Adrenal gland (tissue), 12 donors: ENCODE data around the gene SYNPR. TPM values are rescaled to one million over a fixed set of nuclear protein-coding genes. Genes with fewer than 3 reads are reported as not detected.

Source experiments
- DNase-seq, 7 donors: peaks; one replicate each; pipeline ENCODE4 v3.0.0-alpha.2; 2019 to 2020
- H3K27ac ChIP-seq, 5 donors: fragments of 200-600 bp; sonication (generic) in 4 of 5; 1 replicate in 3 of 5; 2 replicates in 2 of 5; pipeline versions ENCODE4 v1.5.1 to v1.8.0; 2016 to 2020; ENCODE audit warnings: mild to moderate bottlenecking in 1 of 5
- H3K27me3 ChIP-seq: fragments of 200-600 bp; 2 replicates; pipeline ENCODE4 v1.8.0; 2021
- H3K36me3 ChIP-seq, 2 donors: fragments of 200-600 bp; replicated peaks in 1 of 2; 1 replicate in 1 of 2; 2 replicates in 1 of 2; pipeline versions ENCODE4 v1.5.1 to v1.8.0; 2018 to 2022
- H3K4me1 ChIP-seq, 2 donors: fragments of 200-600 bp; replicated peaks in 1 of 2; 1 replicate in 1 of 2; 2 replicates in 1 of 2; pipeline versions ENCODE4 v1.5.1 to v1.8.0; 2018 to 2021
- H3K4me3 ChIP-seq, 4 donors: fragments of 200-600 bp; sonication (generic) in 3 of 4; one replicate each; pipeline ENCODE4 v1.5.1; 2016 to 2018
- H3K9me3 ChIP-seq, 3 donors: fragments of 200-600 bp; sonication (generic) in 1 of 3; replicated peaks in 1 of 3; 1 replicate in 2 of 3; 2 replicates in 1 of 3; pipeline versions ENCODE4 v1.5.1 to v1.8.0; 2016 to 2021
- POLR2A ChIP-seq, 2 donors: fragments of 450-650 bp; IDR thresholded peaks; one replicate each; pipeline ENCODE4 v1.6.1; 2017; ENCODE audit warnings: antibody characterized with exemption in 2 of 2, mild to moderate bottlenecking in 2 of 2, moderate library complexity in 1 of 2
- WGBS, 4 donors: extraction: QIAGEN DNeasy Blood & Tissue Kit in 2 of 4; methylation state at CpG; one replicate each; pipeline versions ENCODE4 v1.1.5 to v1.1.7; 2013 to 2017; 5-methylcytosine and 5-hydroxymethylcytosine counted together
- intact Hi-C, 2 donors: fragments of 100-400 bp; cut with DNase I; formaldehyde crosslinking; loops; one replicate each; pipeline versions ENCODE4 v1.14.1 to v1.15.0; 2022 to 2023
- polyA plus RNA-seq, 3 donors: library from polyadenylated mRNA; stranded (reverse); fragments of 200-250 nt in 2 of 3; fragments of 350-450 nt in 1 of 3; fragmentation: Illumina TruSeq in 1 of 3; extraction: RNeasy Lipid Tissue Mini Kit (QIAGEN cat#74804) in 1 of 3; gene quantifications; one replicate each; pipeline ENCODE4 v1.2.3, GENCODE V29; 2013 to 2014
- total RNA-seq, 9 donors: library from RNA; depleted of rRNA in 4 of 9; stranded (reverse); fragments of >200 nt in 4 of 9; fragments of 120-200 nt in 1 of 9; fragmentation: NEBNext Ultra II Directional in 1 of 9; extraction: Animal tissue kit (Norgen Biotek cat#: 25700) in 1 of 9; gene quantifications; one replicate each; pipeline versions ENCODE4 v1.1.0 to v1.2.4, GENCODE V29; 2013 to 2023
- TF ChIP-seq, protein P1 (sequence below), 6 experiments: fragments of 450-650 bp in 4 of 6; fragments of 200-600 bp in 2 of 6; sonication (generic) in 1 of 6; IDR thresholded peaks; 1 replicate in 5 of 6; 2 replicates in 1 of 6; pipeline versions ENCODE4 v1.5.1 to v1.8.0; 2016 to 2021; ENCODE audit warnings: antibody characterized with exemption in 6 of 6, mild to moderate bottlenecking in 2 of 6, moderate library complexity in 1 of 6
- donor health status: healthy with polysubstance abuse.
- donor health status: Bipolar disorder and iron deficiency.
- donor health status: DM: yes; HTN: yes; CAD: no.
- donor health status: DM: no; HTN: no; CAD: no.
- donor health status: DM: no; HTN: no; CAD: no.
- donor health status: DM: yes; HTN: yes; CAD: no.

The SYNPR gene
- total and polyA plus RNA-seq, 12 donors, result 0.03 to 1.4 (median 0.25) TPM; not detected in 7

- Histone ChIP-seq H3K4me1 (no peaks in the 10 kb centered on the region), H3K4me3 (no peak overlapping the region), H3K36me3 (no peaks in the 10 kb centered on the region), H3K27me3 (no peaks in the 10 kb centered on the region), H3K9me3 (no peaks in the 10 kb centered on the region), H3K27ac (no peak overlapping the region)
- no peak for TF ChIP-seq POLR2A (IDR thresholded peaks at IDR 0.05)
- TF ChIP-seq, protein P1, sequence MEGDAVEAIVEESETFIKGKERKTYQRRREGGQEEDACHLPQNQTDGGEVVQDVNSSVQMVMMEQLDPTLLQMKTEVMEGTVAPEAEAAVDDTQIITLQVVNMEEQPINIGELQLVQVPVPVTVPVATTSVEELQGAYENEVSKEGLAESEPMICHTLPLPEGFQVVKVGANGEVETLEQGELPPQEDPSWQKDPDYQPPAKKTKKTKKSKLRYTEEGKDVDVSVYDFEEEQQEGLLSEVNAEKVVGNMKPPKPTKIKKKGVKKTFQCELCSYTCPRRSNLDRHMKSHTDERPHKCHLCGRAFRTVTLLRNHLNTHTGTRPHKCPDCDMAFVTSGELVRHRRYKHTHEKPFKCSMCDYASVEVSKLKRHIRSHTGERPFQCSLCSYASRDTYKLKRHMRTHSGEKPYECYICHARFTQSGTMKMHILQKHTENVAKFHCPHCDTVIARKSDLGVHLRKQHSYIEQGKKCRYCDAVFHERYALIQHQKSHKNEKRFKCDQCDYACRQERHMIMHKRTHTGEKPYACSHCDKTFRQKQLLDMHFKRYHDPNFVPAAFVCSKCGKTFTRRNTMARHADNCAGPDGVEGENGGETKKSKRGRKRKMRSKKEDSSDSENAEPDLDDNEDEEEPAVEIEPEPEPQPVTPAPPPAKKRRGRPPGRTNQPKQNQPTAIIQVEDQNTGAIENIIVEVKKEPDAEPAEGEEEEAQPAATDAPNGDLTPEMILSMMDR (IDR thresholded peaks at IDR 0.05), result no peak
- DNase-seq, result peak in 2 of 7 donors; percentile 1 to 11
- intact Hi-C loops, result no loop called here
- 42 to 56% (median 48%) methylated on average over 4 of the region's 4 CpGs for WGBS, 4 donors
Measured at GRCh38 chr3:63386568-63386967, 108.5 kb downstream of the SYNPR start.

- no peaks in the 10 kb centered on the region for H3K36me3 ChIP-seq
- H3K4me3 ChIP-seq, result no peak overlapping the region
- TF ChIP-seq POLR2A (IDR thresholded peaks at IDR 0.05), result no peak
- TF ChIP-seq, protein P1 (IDR thresholded peaks at IDR 0.05), result no peak
- intact Hi-C loops, result no loop called here
- H3K27me3 ChIP-seq, result no peaks in the 10 kb centered on the region
- 72 to 86% (median 79%) methylated on average over 3 of the region's 3 CpGs for WGBS, 4 donors
- no peaks in the 10 kb centered on the region for H3K9me3 ChIP-seq
- no peaks in the 10 kb centered on the region for H3K4me1 ChIP-seq
- DNase-seq, result no peak
- no peak overlapping the region for H3K27ac ChIP-seq
Measured at GRCh38 chr3:63387568-63387967, 109.5 kb downstream of the SYNPR start.

DNA sequence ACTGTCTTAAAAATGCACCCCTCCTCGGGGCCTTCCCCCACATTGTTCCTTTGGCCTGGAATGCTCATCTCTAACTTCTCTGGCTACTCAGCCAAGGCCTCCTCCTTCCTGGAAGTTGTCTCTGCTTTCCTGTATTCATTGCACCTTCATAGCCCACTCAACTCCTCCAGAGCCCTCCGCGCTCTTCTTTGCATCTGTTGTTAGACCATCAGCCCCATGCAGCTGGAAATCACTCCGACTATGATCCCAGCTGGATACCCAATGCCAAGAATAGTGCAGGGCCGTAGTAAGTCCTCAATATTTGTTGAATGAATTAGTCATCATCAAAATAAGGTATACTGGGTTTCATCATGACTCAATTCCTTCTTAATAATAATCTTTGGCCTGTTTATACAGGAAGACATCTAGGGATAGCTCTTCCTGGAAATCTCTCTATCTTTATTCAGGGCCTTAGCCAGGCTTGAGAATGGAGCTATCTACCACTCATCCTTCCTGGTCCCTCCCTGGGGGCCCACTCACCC lies 112.7 kb downstream of the SYNPR start:
- Histone ChIP-seq H3K4me3 (no peak overlapping the region), H3K36me3 (no peaks in the 10 kb centered on the region), H3K27ac (no peak overlapping the region), H3K4me1 (no peaks in the 10 kb centered on the region), H3K9me3 (no peaks in the 10 kb centered on the region), H3K27me3 (no peaks in the 10 kb centered on the region)
- intact Hi-C loops, result no loop called here
- TF ChIP-seq POLR2A (IDR thresholded peaks at IDR 0.05), result no peak
- TF ChIP-seq, protein P1 (IDR thresholded peaks at IDR 0.05), result no peak
- no peak for DNase-seq
- 64 to 81% (median 65%) methylated on average over 5 of the region's 5 CpGs for WGBS, 4 donors

- Histone ChIP-seq H3K9me3 (no peaks in the 10 kb centered on the region), H3K27ac (no peak overlapping the region), H3K36me3 (no peaks in the 10 kb centered on the region), H3K4me3 (no peak overlapping the region), H3K4me1 (no peaks in the 10 kb centered on the region), H3K27me3 (no peaks in the 10 kb centered on the region)
- no peak for TF ChIP-seq POLR2A (IDR thresholded peaks at IDR 0.05)
- intact Hi-C loops, result no loop called here
- 63 to 79% (median 74%) methylated on average over 4 of the region's 4 CpGs for WGBS, 4 donors
- no peak for DNase-seq
Measured at GRCh38 chr3:63395960-63396359, 117.9 kb downstream of the SYNPR start.

DNA sequence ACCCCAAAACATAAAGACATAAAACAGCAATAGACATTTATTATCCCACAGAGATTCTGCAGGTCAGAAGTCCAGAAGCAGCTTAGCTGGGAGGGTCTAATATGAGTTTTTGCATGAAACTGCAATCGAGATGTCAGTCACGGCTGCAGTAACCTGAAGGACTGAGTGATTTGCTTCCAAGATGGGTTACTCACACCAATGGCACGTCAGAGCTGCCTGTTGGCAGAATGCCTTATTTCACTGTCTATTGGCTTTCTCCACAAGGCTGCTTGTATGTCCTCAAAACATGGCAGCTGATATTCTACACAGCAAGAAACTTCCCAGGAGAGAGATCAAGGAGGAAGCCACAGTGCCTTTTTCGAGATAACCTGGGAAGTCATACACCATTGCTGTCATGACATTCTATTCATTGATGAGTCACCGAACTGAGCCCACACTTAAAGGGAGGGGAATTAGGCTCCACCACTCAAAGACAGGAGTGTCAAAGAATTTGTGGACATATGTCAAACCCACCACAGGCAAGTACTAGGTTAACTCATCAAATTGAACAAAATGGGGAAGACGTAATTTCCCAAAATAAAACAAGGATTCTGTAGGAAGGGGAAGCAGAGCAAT lies 122.2 kb downstream of the SYNPR start:
- peak in 4 of 7 donors; percentile 13 to 22 (median 19) for DNase-seq
- no peaks in the 10 kb centered on the region for H3K9me3 ChIP-seq
- TF ChIP-seq POLR2A (IDR thresholded peaks at IDR 0.05), result no peak
- TF ChIP-seq, protein P1 (IDR thresholded peaks at IDR 0.05), result no peak
- H3K4me1 ChIP-seq, result no peaks in the 10 kb centered on the region
- H3K4me3 ChIP-seq, result no peak overlapping the region
- H3K36me3 ChIP-seq, result no peaks in the 10 kb centered on the region
- intact Hi-C loops, result no loop called here
- no peaks in the 10 kb centered on the region for H3K27me3 ChIP-seq
- no peak overlapping the region for H3K27ac ChIP-seq
- 51 to 56% (median 54%) methylated on average over 5 to 6 of the region's 6 CpGs for WGBS, 4 donors
